Suprapubic skin (tissue), 4 donors: ENCODE data around the gene SERPINF2.

Experiments used
- POLR2A ChIP-seq, 2 donors: fragments of 450-650 bp; IDR thresholded peaks; one replicate each; pipeline ENCODE4 v1.6.1; 2017; ENCODE audit warnings: antibody characterized with exemption in 2 of 2, mild to moderate bottlenecking in 2 of 2, moderate library complexity in 2 of 2
- POLR2AphosphoS5 ChIP-seq, 3 donors: sonication (generic); formaldehyde crosslinking; IDR thresholded peaks; one replicate each; pipeline ENCODE4 v1.6.1; 2017; ENCODE audit warnings: antibody characterized with exemption in 3 of 3
- TF ChIP-seq, protein P1 (sequence below), 2 donors: fragments of 200-600 bp in 1 of 2; fragments of 450-650 bp in 1 of 2; sonication (generic) in 1 of 2; IDR thresholded peaks; one replicate each; pipeline ENCODE4 v1.5.1; 2016 to 2019; ENCODE audit warnings: antibody characterized with exemption in 2 of 2, mild to moderate bottlenecking in 1 of 2, moderate library complexity in 1 of 2

DNA sequence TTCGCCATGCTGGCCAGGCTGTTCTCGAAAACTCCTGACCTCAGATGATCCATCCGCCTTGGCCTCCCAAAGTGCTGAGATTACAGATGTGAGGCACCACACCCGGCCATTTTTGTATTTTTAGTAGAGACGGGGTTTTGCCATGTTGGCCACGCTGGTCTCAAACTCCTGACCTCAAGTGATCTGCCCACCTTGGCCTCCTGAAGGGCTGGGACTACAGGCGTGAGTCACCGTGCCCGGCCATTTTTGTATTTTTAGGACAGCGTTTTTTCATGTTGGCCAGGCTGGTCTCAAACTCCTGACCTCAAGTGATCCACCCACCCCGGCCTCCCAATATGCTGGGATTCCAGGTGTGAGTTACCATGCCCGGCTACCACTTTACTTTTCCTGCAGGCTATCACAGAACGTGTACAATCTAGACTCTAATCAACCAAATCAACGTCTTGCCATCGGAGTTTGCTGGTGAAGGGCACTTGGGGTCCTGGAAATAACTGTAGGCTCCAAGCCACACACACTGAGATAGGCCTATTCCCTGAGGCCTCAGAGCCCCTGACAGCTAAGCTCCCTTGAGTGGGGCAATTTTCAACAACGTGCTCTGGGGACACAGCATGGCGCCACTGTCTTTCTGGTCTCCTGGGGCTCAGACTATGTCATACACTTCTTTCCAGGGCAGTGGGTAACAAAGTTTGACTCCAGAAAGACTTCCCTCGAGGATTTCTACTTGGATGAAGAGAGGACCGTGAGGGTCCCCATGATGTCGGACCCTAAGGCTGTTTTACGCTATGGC, 31.9 kb downstream of the SERPINF2 start:
- TF ChIP-seq, protein P1, sequence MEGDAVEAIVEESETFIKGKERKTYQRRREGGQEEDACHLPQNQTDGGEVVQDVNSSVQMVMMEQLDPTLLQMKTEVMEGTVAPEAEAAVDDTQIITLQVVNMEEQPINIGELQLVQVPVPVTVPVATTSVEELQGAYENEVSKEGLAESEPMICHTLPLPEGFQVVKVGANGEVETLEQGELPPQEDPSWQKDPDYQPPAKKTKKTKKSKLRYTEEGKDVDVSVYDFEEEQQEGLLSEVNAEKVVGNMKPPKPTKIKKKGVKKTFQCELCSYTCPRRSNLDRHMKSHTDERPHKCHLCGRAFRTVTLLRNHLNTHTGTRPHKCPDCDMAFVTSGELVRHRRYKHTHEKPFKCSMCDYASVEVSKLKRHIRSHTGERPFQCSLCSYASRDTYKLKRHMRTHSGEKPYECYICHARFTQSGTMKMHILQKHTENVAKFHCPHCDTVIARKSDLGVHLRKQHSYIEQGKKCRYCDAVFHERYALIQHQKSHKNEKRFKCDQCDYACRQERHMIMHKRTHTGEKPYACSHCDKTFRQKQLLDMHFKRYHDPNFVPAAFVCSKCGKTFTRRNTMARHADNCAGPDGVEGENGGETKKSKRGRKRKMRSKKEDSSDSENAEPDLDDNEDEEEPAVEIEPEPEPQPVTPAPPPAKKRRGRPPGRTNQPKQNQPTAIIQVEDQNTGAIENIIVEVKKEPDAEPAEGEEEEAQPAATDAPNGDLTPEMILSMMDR (IDR thresholded peaks at IDR 0.05), result no peak
- TF ChIP-seq POLR2A (IDR thresholded peaks at IDR 0.05) (no peak), POLR2AphosphoS5 (IDR thresholded peaks at IDR 0.05) (no peak)
